Mammary epithelial cell (primary cell): ENCODE data around the gene COL6A1.

Experiments
- CTCF ChIP-seq, 2 donors: IDR thresholded peaks in 1 of 2; conservative IDR thresholded peaks in 1 of 2; 2 replicates each; pipeline ENCODE4 v1.5.1; 2011 to 2012; ENCODE audit warnings: inconsistent platforms in 2 of 2, low read length in 2 of 2, mild to moderate bottlenecking in 2 of 2, control low read depth in 1 of 2, low read depth in 1 of 2; ENCODE audit not compliant: insufficient read depth in 1 of 2; ENCODE audit errors: extremely low read depth in 1 of 2
- EZH2 ChIP-seq: IDR thresholded peaks from 2 replicates; pipeline ENCODE4 v1.6.1; 2012; ENCODE audit warnings: low read length, inconsistent platforms, borderline replicate concordance

DNA sequence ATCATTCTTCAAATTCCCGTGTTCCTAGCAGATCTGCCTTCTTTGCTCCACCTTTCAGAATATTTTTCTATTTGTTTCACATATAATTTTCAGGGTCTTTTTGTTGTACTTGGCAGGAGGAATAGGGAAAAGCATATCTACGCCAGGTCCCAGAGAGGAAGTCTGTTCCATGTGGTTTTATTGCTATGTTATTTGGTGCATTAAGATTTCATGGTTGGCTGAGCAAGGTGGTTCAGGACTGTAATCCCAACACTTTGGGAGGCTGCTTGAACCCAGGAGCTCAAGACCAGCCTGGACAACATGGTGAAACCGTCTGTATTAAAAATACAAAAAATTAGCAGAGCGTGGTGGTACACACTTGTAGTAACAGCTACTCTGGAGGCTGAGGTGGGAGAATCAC is 36.1 kb downstream of the COL6A1 start:
- TF ChIP-seq EZH2 (no peak), CTCF (conservative IDR thresholded peaks at IDR 0.05 in 1 of 2, IDR thresholded peaks at IDR 0.05 in 1 of 2; ENCODE audit: extremely low read depth in 1 of 2, insufficient read depth in 1 of 2, low read depth in 1 of 2, low read length in 2 of 2) (no peak)
